Gastroesophageal sphincter (tissue), 4 donors: ENCODE measurements around the gene OR9G1. TPM values are rescaled to one million over a fixed set of nuclear protein-coding genes. Genes with fewer than 3 reads are reported as not detected.

Source experiments
- ATAC-seq: fragments of 150-250 bp; one replicate; pipeline ENCODE4 v1.9.1; 2016; ENCODE audit warnings: mild to moderate bottlenecking, moderate library complexity
- H3K27ac ChIP-seq, 4 donors: fragments of 200-600 bp; sonication (generic) in 3 of 4; 1 replicate in 3 of 4; 2 replicates in 1 of 4; pipeline ENCODE4 v1.5.1; 2016 to 2019
- H3K27me3 ChIP-seq: fragments of 200-600 bp; sonication (generic); one replicate; pipeline ENCODE4 v1.5.1; 2019
- H3K36me3 ChIP-seq, 2 donors: fragments of 200-600 bp; sonication (generic); one replicate each; pipeline ENCODE4 v1.5.1; 2019; ENCODE audit warnings: control low read depth in 1 of 2
- H3K4me1 ChIP-seq, 3 donors: fragments of 200-600 bp; sonication (generic); 1 replicate in 2 of 3; 2 replicates in 1 of 3; pipeline ENCODE4 v1.5.1; 2016 to 2019; ENCODE audit warnings: control low read depth in 2 of 3
- H3K4me3 ChIP-seq, 2 donors: fragments of 200-600 bp; sonication (generic); one replicate each; pipeline ENCODE4 v1.5.1; 2019; ENCODE audit warnings: mild to moderate bottlenecking in 1 of 2, moderate library complexity in 1 of 2
- H3K9me3 ChIP-seq, 3 donors: fragments of 200-600 bp; sonication (generic); one replicate each; pipeline ENCODE4 v1.5.1; 2017 to 2019; ENCODE audit warnings: control low read depth in 2 of 3
- EP300 ChIP-seq: sonication (generic); formaldehyde crosslinking; IDR thresholded peaks from one replicate; pipeline ENCODE4 v1.6.1; 2017; ENCODE audit warnings: antibody characterized with exemption, mild to moderate bottlenecking
- POLR2A ChIP-seq, 2 donors: fragments of 450-650 bp; IDR thresholded peaks; one replicate each; pipeline ENCODE4 v1.6.1; 2017; ENCODE audit warnings: antibody characterized with exemption in 2 of 2, mild to moderate bottlenecking in 2 of 2, moderate library complexity in 1 of 2
- POLR2AphosphoS5 ChIP-seq: sonication (generic); formaldehyde crosslinking; IDR thresholded peaks from one replicate; pipeline ENCODE4 v1.6.1; 2017; ENCODE audit warnings: antibody characterized with exemption
- WGBS, 2 donors: methylation state at CpG; one replicate each; pipeline ENCODE4 v1.1.5; 2018; ENCODE audit warnings: low coverage in 1 of 2; 5-methylcytosine and 5-hydroxymethylcytosine counted together
- small RNA-seq, 4 donors: library from RNA; depleted of rRNA; stranded (forward); fragments of <200 nt; gene quantifications; one replicate each; pipeline ENCODE3, GENCODE V24; 2016
- total RNA-seq, 4 donors: library from RNA; depleted of rRNA; stranded (reverse); fragments of >200 nt; gene quantifications; one replicate each; pipeline ENCODE4 v1.1.0, GENCODE V29; 2016
- TF ChIP-seq, protein P1 (sequence below), 4 experiments: fragments of 200-600 bp in 2 of 4; fragments of 450-650 bp in 2 of 4; sonication (generic) in 1 of 4; IDR thresholded peaks; one replicate each; pipeline ENCODE4 v1.5.1; 2017 to 2019; ENCODE audit warnings: antibody characterized with exemption in 4 of 4, mild to moderate bottlenecking in 2 of 4, moderate library complexity in 2 of 4

The OR9G1 gene
- total RNA-seq, 4 donors from 2014 or later: not detected

DNA sequence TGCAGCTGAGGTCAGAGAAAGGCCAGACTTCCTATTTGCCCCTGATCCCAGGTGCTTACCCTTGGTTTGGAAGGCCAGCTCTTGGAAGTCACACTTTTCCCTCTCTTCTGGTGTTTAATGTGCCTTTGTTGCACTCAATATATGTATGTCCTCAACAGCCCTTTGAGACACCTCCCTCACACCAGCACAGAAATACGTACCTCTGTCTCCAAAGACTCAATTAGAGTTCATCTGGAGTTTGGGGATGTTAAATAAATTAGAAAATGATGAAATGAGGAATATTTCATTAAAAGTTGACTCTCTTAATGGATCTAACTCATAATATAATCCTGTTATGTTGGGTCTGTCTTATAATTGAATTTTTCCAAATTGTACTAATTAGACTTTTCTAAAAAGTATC, 49.7 kb downstream of the OR9G1 start, which contains the start of gene OR9G4:
Gene OR9G4 (minus strand): TSS at position 101 of the 400 bp plus-strand sequence. CDS start 4,931 bp downstream, outside the sequence.
- 17 to 69% methylated on average over 1 of the region's 1 CpG for WGBS, 2 donors
- Histone ChIP-seq H3K27me3 (no peaks in the 10 kb centered on the region), H3K4me1 (no peaks in the 10 kb centered on the region), H3K4me3 (no peak within 1 kb of the TSS), H3K36me3 (no peaks in the 10 kb centered on the region), H3K27ac (no peak within 1 kb of the TSS), H3K9me3 (peaks cover 0 to 4% (median 0%) of the 10 kb centered on the region in 3 donors)
- TF ChIP-seq POLR2A (IDR thresholded peaks at IDR 0.05) (no peak), POLR2AphosphoS5 (no peak), EP300 (no peak)
- TF ChIP-seq, protein P1, sequence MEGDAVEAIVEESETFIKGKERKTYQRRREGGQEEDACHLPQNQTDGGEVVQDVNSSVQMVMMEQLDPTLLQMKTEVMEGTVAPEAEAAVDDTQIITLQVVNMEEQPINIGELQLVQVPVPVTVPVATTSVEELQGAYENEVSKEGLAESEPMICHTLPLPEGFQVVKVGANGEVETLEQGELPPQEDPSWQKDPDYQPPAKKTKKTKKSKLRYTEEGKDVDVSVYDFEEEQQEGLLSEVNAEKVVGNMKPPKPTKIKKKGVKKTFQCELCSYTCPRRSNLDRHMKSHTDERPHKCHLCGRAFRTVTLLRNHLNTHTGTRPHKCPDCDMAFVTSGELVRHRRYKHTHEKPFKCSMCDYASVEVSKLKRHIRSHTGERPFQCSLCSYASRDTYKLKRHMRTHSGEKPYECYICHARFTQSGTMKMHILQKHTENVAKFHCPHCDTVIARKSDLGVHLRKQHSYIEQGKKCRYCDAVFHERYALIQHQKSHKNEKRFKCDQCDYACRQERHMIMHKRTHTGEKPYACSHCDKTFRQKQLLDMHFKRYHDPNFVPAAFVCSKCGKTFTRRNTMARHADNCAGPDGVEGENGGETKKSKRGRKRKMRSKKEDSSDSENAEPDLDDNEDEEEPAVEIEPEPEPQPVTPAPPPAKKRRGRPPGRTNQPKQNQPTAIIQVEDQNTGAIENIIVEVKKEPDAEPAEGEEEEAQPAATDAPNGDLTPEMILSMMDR (IDR thresholded peaks at IDR 0.05): no peak
- no peak for ATAC-seq

DNA sequence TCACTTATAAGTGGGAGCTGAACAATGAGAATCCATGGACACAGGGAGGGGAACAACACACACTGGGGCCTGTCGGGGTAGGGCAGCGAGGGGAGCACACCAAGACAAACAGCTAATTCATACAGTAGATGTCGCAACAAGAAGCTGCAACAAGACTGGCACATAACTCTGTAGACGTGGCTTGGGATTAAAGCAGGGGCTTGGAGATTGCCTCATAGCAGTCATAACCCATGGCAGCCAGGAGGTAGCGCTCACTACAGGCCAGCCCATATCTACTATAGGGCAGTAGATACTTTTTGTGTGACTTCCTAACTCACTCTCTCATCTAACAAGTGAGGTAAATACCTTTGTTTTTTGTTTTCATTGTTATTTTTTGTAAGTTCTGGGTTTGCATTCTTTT, 51.3 kb downstream of the OR9G1 start:
- no peaks in the 10 kb centered on the region for H3K36me3 ChIP-seq
- H3K4me3 ChIP-seq: no peak overlapping the region
- H3K27me3 ChIP-seq: no peaks in the 10 kb centered on the region
- H3K27ac ChIP-seq: no peak overlapping the region
- no peak for ATAC-seq
- peaks cover 0 to 4% (median 0%) of the 10 kb centered on the region in 3 donors for H3K9me3 ChIP-seq
- TF ChIP-seq POLR2A (IDR thresholded peaks at IDR 0.05) (no peak), POLR2AphosphoS5 (no peak), EP300 (no peak)
- WGBS, 2 donors: 76 to 89% methylated on average over 3 to 4 of the region's 5 CpGs
- no peaks in the 10 kb centered on the region for H3K4me1 ChIP-seq

DNA sequence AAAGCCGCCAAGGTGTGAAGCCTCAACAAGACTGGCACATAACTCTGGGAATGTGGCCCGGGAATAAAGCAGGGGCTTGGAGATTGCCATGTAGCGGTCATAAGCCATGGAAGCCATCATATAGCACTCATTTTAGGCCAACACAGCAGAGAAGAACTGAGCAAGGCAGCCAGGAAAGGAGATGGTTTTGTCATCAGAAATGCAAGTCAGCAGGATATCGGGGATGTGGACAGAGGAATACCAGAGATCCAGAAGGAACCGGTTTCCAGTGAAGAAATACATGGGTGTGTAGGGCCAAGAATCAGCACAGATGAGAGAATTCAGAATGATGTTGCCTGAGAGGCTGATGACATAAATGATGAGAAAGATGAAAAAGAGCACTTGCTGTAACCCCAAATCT, 52.6 kb downstream of the OR9G1 start:
- H3K9me3 ChIP-seq: peaks cover 0 to 4% (median 0%) of the 10 kb centered on the region in 3 donors
- H3K27ac ChIP-seq: no peak overlapping the region
- no peaks in the 10 kb centered on the region for H3K27me3 ChIP-seq
- no peaks in the 10 kb centered on the region for H3K4me1 ChIP-seq
- H3K4me3 ChIP-seq: no peak overlapping the region
- no peaks in the 10 kb centered on the region for H3K36me3 ChIP-seq
- WGBS, 2 donors: 83 to 90% methylated on average over 4 to 5 of the region's 5 CpGs
- ATAC-seq: no peak
- TF ChIP-seq POLR2A (IDR thresholded peaks at IDR 0.05): no peak
- no peak for TF ChIP-seq EP300
- no peak for TF ChIP-seq POLR2AphosphoS5
- TF ChIP-seq, protein P1 (IDR thresholded peaks at IDR 0.05): no peak

Small RNA genes within 50 kb of the gene (small RNA-seq; reads per million reads assigned to genes)
- 0 reads per million in 4 donors for gene AP001803.1
- 0 reads per million in 4 donors for gene AP004245.1
- 0 reads per million in 4 donors for gene MIR6128

Other genes starting within 250 kb of the OR9G1 start
- gene OR5M3, start 225.7 kb upstream of the OR9G1 start, total RNA-seq: not detected
- gene OR5M8, start 207.7 kb upstream of the OR9G1 start, total RNA-seq: not detected
- not detected for gene OR5M11, start 155.8 kb upstream of the OR9G1 start, total RNA-seq
- gene OR5M10, start 121.4 kb upstream of the OR9G1 start, total RNA-seq: not detected
- gene OR5M1, start 84.2 kb upstream of the OR9G1 start, total RNA-seq: under 1 TPM in 1 of 4 donors, not detected in 3; 0.08 TPM
- gene OR5AP2, start 56.7 kb upstream of the OR9G1 start, total RNA-seq: not detected
- not detected for gene OR5AR1, start 35.4 kb upstream of the OR9G1 start, total RNA-seq
- not detected for gene OR9G4, start 49.6 kb downstream of the OR9G1 start, total RNA-seq